Panc1 (cell line): Measurements from ENCODE around the gene KIR3DL2.

Experiments
- CTCF ChIP-seq: fragments of 450-650 bp; IDR thresholded peaks from 2 replicates; pipeline ENCODE4 v1.5.1; 2017; ENCODE audit warnings: mild to moderate bottlenecking
- POLR2AphosphoS5 ChIP-seq: IDR thresholded peaks from 2 replicates; pipeline ENCODE4 v1.6.1; 2012; ENCODE audit warnings: mild to moderate bottlenecking, low read depth, low read length, moderate library complexity
- REST ChIP-seq, 2 experiments: IDR thresholded peaks; 2 replicates each; pipeline ENCODE4 v1.6.1; 2011 to 2012; ENCODE audit warnings: low read depth in 2 of 2, control low read depth in 1 of 2, low read length in 1 of 2, mild to moderate bottlenecking in 1 of 2, moderate library complexity in 1 of 2; ENCODE audit not compliant: insufficient read depth in 1 of 2
- SIN3A ChIP-seq: IDR thresholded peaks from 2 replicates; pipeline ENCODE4 v1.6.1; 2012; ENCODE audit warnings: low read depth, mild to moderate bottlenecking, low read length, moderate library complexity, borderline replicate concordance; ENCODE audit not compliant: insufficient read depth

- no peak for TF ChIP-seq CTCF
- no peak for TF ChIP-seq REST (IDR thresholded peaks at IDR 0.05; ENCODE audit: insufficient read depth in 1 of 2, low read depth in 2 of 2, low read length in 1 of 2)
- TF ChIP-seq POLR2AphosphoS5, result no peak
- no peak for TF ChIP-seq SIN3A
Observed at GRCh38 chr19:54806516-54806838, 43.8 kb upstream of the KIR3DL2 start.
